Thyroid gland (tissue), 4 donors: ENCODE results near the gene POLE2.

Source experiments
- CTCF ChIP-seq, 6 experiments: fragments of 200-600 bp in 3 of 6; fragments of 450-650 bp in 3 of 6; sonication (generic) in 3 of 6; IDR thresholded peaks; one replicate each; pipeline ENCODE4 v1.5.1; 2016 to 2019; ENCODE audit warnings: antibody characterized with exemption in 6 of 6, mild to moderate bottlenecking in 2 of 6, inconsistent platforms in 1 of 6, moderate library complexity in 1 of 6
- POLR2A ChIP-seq, 2 donors: fragments of 450-650 bp; IDR thresholded peaks; one replicate each; pipeline ENCODE4 v1.6.1; 2017; ENCODE audit warnings: antibody characterized with exemption in 2 of 2, mild to moderate bottlenecking in 2 of 2, moderate library complexity in 1 of 2

DNA sequence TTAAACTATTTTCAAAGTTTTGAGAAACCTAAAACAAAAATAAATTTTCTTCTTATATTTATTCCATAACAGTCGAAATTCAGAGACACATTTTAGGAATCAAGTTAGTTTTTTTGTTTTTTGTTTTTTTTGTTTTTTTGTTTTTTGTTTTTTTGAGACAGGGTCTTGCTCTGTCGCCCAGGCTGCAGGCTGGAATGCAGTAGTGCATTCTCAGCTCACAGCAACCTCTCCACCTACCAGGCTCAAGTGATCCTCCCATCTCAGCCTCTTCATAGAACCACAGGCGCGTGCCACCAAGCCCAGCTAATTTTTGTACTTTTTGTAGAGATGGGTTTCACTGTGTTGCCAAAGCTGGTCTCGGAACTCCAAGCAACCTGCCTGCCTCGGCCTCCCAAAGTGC, 34.5 kb downstream of the POLE2 start:
- TF ChIP-seq CTCF (IDR thresholded peaks at IDR 0.05) (no peak), POLR2A (IDR thresholded peaks at IDR 0.05) (no peak)
